HG03342 (cell line): ENCODE results near the gene ARHGEF12.

Experiments used
- ATAC-seq: cut with Tn5 transposase; IDR thresholded peaks from one replicate; pipeline ENCODE4 v1.9.1; 2021; ENCODE audit warnings: mild to moderate bottlenecking, moderate library complexity; ENCODE audit not compliant: unreplicated experiment

ARHGEF12 gene

GRCh38 chr11:120386318-120386717, 50.1 kb downstream of the ARHGEF12 start:
- ATAC-seq: no peak

- ATAC-seq: no peak
Observed at GRCh38 chr11:120386774-120387371, 50.7 kb downstream of the ARHGEF12 start.

GRCh38 chr11:120388261-120388660, 52.0 kb downstream of the ARHGEF12 start:
- no peak for ATAC-seq

GRCh38 chr11:120389693-120390584, 53.7 kb downstream of the ARHGEF12 start:
- ATAC-seq: no peak

DNA sequence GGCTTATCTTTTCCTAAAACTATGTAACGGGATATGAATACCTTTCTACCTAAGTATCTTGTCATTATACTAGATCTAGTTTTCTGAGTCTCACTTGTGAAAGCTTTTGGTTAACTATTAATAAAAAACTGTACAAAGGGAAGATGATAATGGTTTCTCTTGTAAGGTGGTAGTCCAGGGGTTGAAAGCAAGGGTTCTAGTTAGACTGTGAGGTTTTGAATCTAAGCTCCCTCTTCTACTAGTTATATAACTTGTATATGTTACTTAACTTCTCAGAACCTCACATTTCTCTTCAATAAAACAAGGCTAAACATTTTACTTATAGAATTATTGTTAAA, 54.3 kb downstream of the ARHGEF12 start:
- ATAC-seq: no peak

DNA sequence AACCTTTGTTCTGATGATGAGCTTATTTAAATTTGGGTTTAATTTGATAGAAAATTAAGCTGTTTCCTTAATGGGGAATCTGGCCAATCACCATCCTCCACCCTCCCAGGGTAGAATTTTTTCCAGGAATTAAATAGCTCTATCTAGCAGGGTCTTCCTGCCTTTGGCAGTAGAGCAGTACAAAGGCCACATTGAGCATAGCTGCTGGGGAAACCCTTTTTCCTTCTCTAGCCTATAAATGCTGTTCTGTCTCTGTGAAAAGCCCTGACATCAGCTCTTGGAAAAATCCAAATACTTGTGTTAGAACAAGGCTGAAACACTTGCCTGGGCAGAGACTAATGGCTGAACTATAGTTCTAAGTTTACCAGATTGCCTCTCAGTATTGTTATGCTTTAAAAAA, 55.1 kb downstream of the ARHGEF12 start:
- ATAC-seq: no peak

GRCh38 chr11:120391854-120392253, 55.6 kb downstream of the ARHGEF12 start:
- ATAC-seq: no peak

DNA sequence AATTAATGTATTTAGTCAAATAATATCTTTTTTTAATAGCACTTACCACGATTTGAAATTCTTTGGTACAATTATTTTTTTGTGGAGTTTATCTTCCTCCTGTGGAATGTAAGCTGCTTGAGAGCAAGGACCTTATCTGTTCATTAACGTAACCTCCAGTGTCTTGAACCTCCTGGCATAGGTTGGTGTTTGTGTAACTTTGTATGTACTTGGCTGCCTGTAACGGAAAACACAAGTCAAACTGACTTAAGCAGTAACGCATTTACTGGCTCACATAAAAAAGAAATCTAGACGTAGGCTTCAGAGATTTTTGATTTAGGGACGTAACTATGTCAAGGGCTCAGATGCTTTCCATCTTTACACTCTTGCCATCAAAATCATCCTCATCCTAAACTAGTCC, 56.1 kb downstream of the ARHGEF12 start:
- no peak for ATAC-seq

DNA sequence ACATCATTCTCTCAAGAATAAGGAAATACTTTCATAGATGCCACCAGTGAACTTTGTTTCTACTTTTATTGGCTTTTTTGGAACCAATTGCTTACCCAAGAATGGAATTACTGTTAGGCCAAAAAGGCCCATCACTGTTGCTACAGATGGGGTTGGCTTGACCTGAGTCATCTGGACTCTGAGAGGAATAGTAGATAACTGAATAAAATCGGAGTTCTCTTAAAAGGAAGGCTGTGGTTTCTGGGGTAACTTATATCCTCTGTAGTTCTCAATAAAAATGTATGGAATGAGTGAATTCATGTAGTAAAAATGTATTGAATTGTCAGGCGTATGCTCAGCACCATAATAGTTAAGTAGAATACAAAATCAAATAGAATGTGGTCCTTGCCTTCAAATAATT, 56.6 kb downstream of the ARHGEF12 start:
- ATAC-seq: no peak

- no peak for ATAC-seq
Observed at GRCh38 chr11:120394119-120394518, 57.9 kb downstream of the ARHGEF12 start.

DNA sequence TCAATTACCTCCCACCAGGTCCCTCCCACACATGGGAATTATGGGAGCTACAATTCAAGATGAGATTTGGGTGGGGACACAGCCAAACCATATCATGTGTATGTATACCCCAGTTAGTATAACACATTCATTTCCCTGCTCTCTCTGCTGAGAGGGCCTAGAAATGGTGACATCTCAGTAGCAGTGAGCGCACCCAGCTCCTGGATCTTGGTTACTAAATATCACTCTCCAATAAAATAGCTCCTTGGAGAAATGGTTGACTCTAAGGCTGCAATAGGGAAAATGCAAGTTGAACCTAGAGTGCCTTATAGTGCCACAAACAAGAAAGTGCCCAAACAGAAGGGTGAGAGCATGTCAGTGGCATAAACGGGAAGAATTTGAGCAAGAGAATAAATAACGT, 59.6 kb downstream of the ARHGEF12 start:
- no peak for ATAC-seq

DNA sequence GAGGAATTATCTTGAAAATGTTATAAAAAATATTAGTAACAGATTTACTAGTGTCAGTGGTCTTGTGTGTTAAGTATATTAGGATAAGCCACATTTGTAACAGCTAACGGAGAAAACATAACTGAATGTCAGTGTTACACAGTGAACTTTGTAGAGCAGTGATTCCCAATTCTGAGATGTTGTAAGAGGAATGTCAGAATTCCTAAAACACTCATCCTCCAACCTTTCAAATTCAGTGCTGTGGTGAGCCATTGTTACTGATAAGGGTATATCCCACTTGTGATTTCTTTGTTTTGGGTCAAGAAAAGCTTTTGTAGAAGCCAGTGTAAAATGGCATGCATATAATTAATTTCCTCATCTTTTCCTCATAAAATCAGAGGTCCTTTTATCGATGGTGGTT, 61.9 kb downstream of the ARHGEF12 start:
- ATAC-seq: no peak

GRCh38 chr11:120399307-120399706, 63.1 kb downstream of the ARHGEF12 start:
- no peak for ATAC-seq

GRCh38 chr11:120400564-120401364, 64.6 kb downstream of the ARHGEF12 start:
- no peak for ATAC-seq

DNA sequence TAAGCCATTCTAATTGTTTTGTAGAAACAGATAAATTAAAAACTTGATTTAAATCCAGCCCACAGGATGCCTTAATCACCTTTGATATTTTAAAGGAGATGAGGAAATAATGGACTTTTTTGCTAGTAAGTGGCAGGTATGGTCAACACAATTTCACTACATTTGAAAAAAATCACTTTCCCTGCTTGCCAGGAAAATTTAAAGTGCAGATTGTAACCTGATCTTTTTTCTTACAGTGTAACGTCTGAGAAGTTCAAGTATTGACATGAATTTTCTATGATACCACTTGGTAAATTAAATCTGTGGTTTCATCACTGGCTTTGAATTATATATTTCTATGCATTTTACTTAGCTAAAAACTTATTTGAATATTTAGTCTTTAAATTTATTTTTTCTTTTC, 65.3 kb downstream of the ARHGEF12 start:
- ATAC-seq: no peak

DNA sequence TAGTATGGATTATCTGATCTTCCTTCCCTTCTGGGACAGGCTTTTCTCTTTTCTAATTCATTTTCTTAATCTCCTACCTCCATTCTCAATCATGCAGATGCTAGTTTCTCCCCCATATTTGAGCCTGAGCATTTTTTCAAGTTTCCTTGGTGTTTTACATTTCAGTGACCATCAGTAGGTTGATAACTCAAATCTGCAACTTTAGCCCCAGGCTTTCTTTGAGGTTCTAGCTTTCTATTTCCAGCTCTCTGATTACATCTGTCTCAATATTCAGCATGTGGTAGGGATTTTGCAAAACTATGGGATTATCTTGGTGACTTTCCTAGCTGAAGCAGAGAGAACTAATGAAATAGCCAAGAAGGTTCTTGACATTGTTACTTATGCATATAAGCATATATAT, 67.8 kb downstream of the ARHGEF12 start:
- no peak for ATAC-seq

- ATAC-seq: no peak
Observed at GRCh38 chr11:120404495-120404894, 68.3 kb downstream of the ARHGEF12 start.

- no peak for ATAC-seq
Observed at GRCh38 chr11:120409655-120410054, 73.4 kb downstream of the ARHGEF12 start.

- ATAC-seq: no peak
Observed at GRCh38 chr11:120410622-120411380, 74.6 kb downstream of the ARHGEF12 start.

- no peak for ATAC-seq
Observed at GRCh38 chr11:120413480-120413879, 77.3 kb downstream of the ARHGEF12 start.

- ATAC-seq: no peak
Observed at GRCh38 chr11:120420572-120420971, 84.4 kb downstream of the ARHGEF12 start.
